ENCODE results near the gene CISD3. TPM values are rescaled to one million over a fixed set of nuclear protein-coding genes. Genes with fewer than 3 reads are reported as not detected.

CISD3 gene
- total RNA-seq, 2 experiments from 2014 or later = 4.7 to 5.7 TPM

DNA sequence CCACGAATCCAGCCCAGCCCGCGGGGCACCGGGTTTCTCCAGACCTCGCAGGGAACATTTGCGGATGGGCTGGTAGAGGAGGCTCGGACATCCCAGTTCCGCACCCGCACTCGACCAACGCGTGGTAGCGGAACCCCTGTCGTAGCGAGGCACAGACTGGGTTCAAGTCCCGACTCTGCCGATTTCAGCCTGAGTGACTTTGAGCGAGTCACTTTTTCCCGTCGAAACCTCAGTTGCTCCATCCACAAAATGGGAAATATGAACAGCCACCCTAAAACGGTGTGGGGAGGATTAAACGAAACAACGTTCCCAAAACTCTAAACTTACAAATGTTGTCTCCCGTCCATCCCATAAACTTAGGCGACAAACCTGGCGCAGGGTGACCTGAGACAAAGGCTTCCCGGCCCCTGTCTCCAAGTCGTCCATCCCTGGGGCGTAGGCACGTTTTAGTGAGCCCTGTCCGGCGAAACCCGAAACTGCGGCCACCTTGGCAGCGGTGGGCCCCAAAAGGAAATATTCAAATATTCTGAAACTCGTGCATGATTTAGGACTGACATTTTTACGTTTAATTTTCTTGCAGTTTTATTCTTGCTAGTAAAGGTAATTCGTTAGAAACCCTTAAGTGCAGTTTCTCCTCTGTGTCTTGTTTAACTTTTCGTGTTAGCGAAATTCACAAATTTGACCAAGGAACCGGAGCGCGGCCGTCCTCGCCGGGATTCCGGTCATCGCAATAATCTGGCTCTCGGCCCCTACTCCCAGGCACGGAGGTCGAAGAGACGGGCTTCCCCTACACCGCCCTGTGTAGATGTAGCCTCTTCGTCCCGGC, 27.0 kb upstream of the CISD3 start:
- intact Hi-C loops (cut with DNase I, micrococcal nuclease) = loop anchor here (1.0 to 2.0 kb wide), 2 partner anchors 26 to 28 kb away; no protein-coding TSS in a partner anchor
- Mint-ChIP-seq H3K36me3 (ENCODE audit: low read depth) (peaks cover 51% of the 10 kb centered on the region), H3K4me1 (ENCODE audit: low read depth) (peaks cover 51% of the 10 kb centered on the region), H3K4me3 (peak overlapping the region; percentile 95), H3K9me3 (no peaks in the 10 kb centered on the region), H3K27me3 (no peaks in the 10 kb centered on the region), H3K27ac (peak overlapping the region; percentile 88)
- TF ChIP-seq, protein P1, sequence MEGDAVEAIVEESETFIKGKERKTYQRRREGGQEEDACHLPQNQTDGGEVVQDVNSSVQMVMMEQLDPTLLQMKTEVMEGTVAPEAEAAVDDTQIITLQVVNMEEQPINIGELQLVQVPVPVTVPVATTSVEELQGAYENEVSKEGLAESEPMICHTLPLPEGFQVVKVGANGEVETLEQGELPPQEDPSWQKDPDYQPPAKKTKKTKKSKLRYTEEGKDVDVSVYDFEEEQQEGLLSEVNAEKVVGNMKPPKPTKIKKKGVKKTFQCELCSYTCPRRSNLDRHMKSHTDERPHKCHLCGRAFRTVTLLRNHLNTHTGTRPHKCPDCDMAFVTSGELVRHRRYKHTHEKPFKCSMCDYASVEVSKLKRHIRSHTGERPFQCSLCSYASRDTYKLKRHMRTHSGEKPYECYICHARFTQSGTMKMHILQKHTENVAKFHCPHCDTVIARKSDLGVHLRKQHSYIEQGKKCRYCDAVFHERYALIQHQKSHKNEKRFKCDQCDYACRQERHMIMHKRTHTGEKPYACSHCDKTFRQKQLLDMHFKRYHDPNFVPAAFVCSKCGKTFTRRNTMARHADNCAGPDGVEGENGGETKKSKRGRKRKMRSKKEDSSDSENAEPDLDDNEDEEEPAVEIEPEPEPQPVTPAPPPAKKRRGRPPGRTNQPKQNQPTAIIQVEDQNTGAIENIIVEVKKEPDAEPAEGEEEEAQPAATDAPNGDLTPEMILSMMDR (IDR thresholded peaks at IDR 0.05) = no peak
- DNase-seq = peak in 2 of 14 experiments; percentile 28 to 37
- POLR2A ChIA-PET = interaction anchor here (0.7 to 7.0 kb wide), 8 partner anchors 13 to 144 kb away, joined by 3 to 180 read pairs (median 8); partner anchors contain the start of genes CISD3 and PSMB3
- peak overlapping the region; percentile 79 to 97 for H3K27ac ChIP-seq (ENCODE audit: low read depth in 1 of 2, low read length in 2 of 2)
- H3K9me3 ChIP-seq (ENCODE audit: control insufficient read depth in 1 of 2, insufficient read depth in 1 of 2, low read length in 2 of 2) = no peaks in the 10 kb centered on the region
- H3K36me3 ChIP-seq (ENCODE audit: insufficient read depth, low read length) = peaks cover 7% of the 10 kb centered on the region
- no peak for ATAC-seq (ENCODE audit: poor library complexity)
- CTCF ChIA-PET = interaction anchor here (1.9 to 2.3 kb wide), 2 partner anchors 25 to 32 kb away, joined by 6 to 11 read pairs; no protein-coding TSS in a partner anchor
- peaks cover 66% of the 10 kb centered on the region for H3K4me1 ChIP-seq (ENCODE audit: insufficient read depth, low read length)
- no peaks in the 10 kb centered on the region for H3K27me3 ChIP-seq (ENCODE audit: control insufficient read depth in 1 of 2, insufficient read depth in 2 of 2, low read length in 2 of 2)
- H3K4me3 ChIP-seq (ENCODE audit: low read length) = peak overlapping the region; percentile 73

DNA sequence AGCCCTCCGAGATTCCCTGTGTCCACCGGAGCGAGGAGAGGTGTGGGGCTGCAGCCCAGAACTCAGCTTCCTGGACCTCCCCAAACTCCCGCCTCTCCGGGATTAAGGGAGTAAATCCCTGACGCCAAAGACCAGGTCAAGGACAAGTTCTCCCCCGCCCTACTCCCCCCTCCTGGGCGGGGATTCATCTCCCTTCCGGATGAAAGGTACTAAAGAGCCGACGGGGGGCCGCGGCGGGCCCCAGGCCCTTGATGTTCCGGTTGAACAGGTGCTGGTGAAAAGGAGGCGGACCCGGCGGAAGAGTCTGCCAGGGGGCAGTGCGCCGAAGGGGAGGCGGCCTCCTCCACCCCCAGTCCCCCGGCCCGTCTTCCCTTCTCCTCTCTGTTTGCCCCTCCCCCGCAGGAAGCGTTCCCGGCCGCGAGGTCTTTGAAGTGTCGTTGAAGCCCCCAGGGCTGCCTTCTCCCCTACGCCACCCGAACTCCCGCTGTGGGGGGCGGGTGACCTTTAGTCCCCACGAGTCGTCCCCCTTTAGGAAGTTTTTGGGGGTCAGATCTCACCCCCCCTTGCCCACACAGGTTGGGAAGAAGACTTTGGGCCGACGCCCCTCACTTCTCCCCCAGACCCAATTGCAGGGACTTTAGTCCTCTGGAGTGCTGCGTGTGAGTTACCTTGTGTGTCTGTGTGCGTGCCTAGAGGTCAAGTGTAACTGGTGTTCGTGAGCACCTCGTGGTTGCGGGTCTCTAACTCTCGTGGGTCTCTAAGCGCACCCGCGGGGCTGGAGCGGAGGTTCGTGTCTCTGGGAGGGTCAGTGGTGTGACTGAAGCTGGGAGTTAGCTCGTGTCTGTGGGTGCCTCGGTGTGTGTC, 26.2 kb upstream of the CISD3 start:
- Histone ChIP-seq H3K27ac (ENCODE audit: low read depth in 1 of 2, low read length in 2 of 2) (peak overlapping the region; percentile 79 to 97), H3K36me3 (ENCODE audit: insufficient read depth, low read length) (peaks cover 13% of the 10 kb centered on the region), H3K9me3 (ENCODE audit: control insufficient read depth in 1 of 2, insufficient read depth in 1 of 2, low read length in 2 of 2) (no peaks in the 10 kb centered on the region), H3K27me3 (ENCODE audit: control insufficient read depth in 1 of 2, insufficient read depth in 2 of 2, low read length in 2 of 2) (no peaks in the 10 kb centered on the region), H3K4me3 (ENCODE audit: low read length) (peak overlapping the region; percentile 73), H3K4me1 (ENCODE audit: insufficient read depth, low read length) (peaks cover 74% of the 10 kb centered on the region)
- Mint-ChIP-seq H3K36me3 (ENCODE audit: low read depth) (peaks cover 59% of the 10 kb centered on the region), H3K4me1 (ENCODE audit: low read depth) (peaks cover 54% of the 10 kb centered on the region), H3K27me3 (no peaks in the 10 kb centered on the region), H3K4me3 (peak overlapping the region; percentile 95), H3K27ac (peak overlapping the region; percentile 88), H3K9me3 (no peaks in the 10 kb centered on the region)
- POLR2A ChIA-PET = interaction anchor here (0.5 to 7.0 kb wide), 26 partner anchors 9 to 459 kb away, joined by 3 to 180 read pairs (median 4); partner anchors contain the start of genes CISD3, LASP1, PIP4K2B and PSMB3
- TF ChIP-seq, protein P1 (IDR thresholded peaks at IDR 0.05) = no peak
- intact Hi-C loops (cut with DNase I, micrococcal nuclease) = loop anchor here (2.0 kb wide), 2 partner anchors 27 to 49 kb away; partner anchors contain the start of gene PSMB3 (in 2 of the 2)
- peak; percentile 4 for ATAC-seq (ENCODE audit: poor library complexity)
- CTCF ChIA-PET = interaction anchor here (1.9 kb wide), 1 partner anchor 25 kb away, joined by 6 read pairs; no protein-coding TSS in a partner anchor
- DNase-seq = peak; percentile 37 to 84 (median 66)

All from CD4-positive, alpha-beta T cell (primary cell).